HEK293 (cell line): ENCODE measurements around the gene MAN1C1.

Source experiments
- IKZF3 ChIP-seq: fragments of 450-650 bp; IDR thresholded peaks from 2 replicates; pipeline ENCODE4 v1.5.0; 2018; ENCODE audit warnings: missing biosample characterization, mild to moderate bottlenecking, missing genetic modification characterization, moderate library complexity
- KLF1 ChIP-seq: fragments of 450-650 bp; formaldehyde crosslinking; IDR thresholded peaks from 2 replicates; pipeline ENCODE4 v1.5.1; 2016; ENCODE audit warnings: missing biosample characterization, missing genetic modification characterization
- MYNN ChIP-seq: fragments of 450-650 bp; formaldehyde crosslinking; IDR thresholded peaks from 2 replicates; pipeline ENCODE4 v1.5.1; 2016; ENCODE audit warnings: missing biosample characterization, missing genetic modification characterization, borderline replicate concordance
- REPIN1 ChIP-seq: fragments of 450-650 bp; formaldehyde crosslinking; IDR thresholded peaks from 2 replicates; pipeline ENCODE4 v1.5.1; 2017; ENCODE audit warnings: missing biosample characterization, missing genetic modification characterization, low read depth
- ZIC2 ChIP-seq: fragments of 450-650 bp; formaldehyde crosslinking; IDR thresholded peaks from 2 replicates; pipeline ENCODE4 v1.5.1; 2016; ENCODE audit warnings: missing biosample characterization, missing genetic modification characterization
- ZNF132 ChIP-seq: fragments of 450-650 bp; formaldehyde crosslinking; IDR thresholded peaks from 2 replicates; pipeline ENCODE4 v1.5.1; 2017; ENCODE audit warnings: missing biosample characterization, missing genetic modification characterization, borderline replicate concordance
- ZNF146 ChIP-seq: fragments of 450-650 bp; formaldehyde crosslinking; IDR thresholded peaks from 2 replicates; pipeline ENCODE4 v1.5.1; 2016; ENCODE audit warnings: missing biosample characterization, missing genetic modification characterization
- ZNF239 ChIP-seq: fragments of 450-650 bp; formaldehyde crosslinking; IDR thresholded peaks from 2 replicates; pipeline ENCODE4 v1.5.1; 2016; ENCODE audit warnings: missing biosample characterization, missing genetic modification characterization
- ZNF311 ChIP-seq: fragments of 450-650 bp; formaldehyde crosslinking; IDR thresholded peaks from 2 replicates; pipeline ENCODE4 v1.5.1; 2017; ENCODE audit warnings: missing biosample characterization, missing genetic modification characterization, borderline replicate concordance
- TF ChIP-seq, protein P1 (sequence below): fragments of 450-650 bp; formaldehyde crosslinking; conservative IDR thresholded peaks from 2 replicates; pipeline ENCODE4 v1.5.1; 2016; ENCODE audit warnings: low read depth, missing biosample characterization, missing genetic modification characterization
- TF ChIP-seq, protein P2 (sequence below): fragments of 450-650 bp; formaldehyde crosslinking; IDR thresholded peaks from 2 replicates; pipeline ENCODE4 v1.5.1; 2016; ENCODE audit warnings: missing biosample characterization, missing genetic modification characterization
- TF ChIP-seq, protein P3 (sequence below): fragments of 450-650 bp; formaldehyde crosslinking; IDR thresholded peaks from 2 replicates; pipeline ENCODE4 v1.5.1; 2016; ENCODE audit warnings: missing biosample characterization, missing genetic modification characterization
- TF ChIP-seq, protein P4 (sequence below): fragments of 450-650 bp; formaldehyde crosslinking; IDR thresholded peaks from 2 replicates; pipeline ENCODE4 v1.5.1; 2016; ENCODE audit warnings: missing biosample characterization, missing genetic modification characterization

DNA sequence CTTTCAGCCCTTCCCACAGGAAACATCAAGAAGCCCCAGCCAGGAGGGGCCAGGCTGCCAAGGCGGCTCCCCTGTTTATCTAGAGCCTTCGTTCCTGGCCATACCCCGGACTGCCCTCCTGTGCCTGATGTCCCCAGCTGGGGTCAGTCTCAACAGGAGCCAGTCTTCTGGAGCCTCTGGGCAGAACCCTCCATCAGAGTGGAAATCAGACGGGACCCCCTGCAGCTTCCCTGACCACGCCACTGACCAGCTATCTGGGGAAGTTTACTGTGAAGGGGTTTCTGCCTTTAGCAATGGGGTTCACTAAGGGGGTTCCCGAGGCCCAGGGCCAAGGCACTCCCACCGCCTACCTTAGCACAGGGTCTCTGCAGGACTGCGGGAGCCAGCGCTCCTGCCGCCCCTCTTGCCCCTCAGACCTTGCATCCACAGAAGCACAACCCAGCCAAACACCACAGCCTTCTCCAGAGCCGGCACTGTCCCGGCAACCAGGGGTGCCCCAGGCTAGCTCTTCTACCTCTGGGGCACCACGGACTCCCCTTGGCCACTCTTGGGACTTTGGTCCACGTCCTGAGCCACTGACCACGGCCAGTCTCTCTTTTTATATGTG, 199.6 kb downstream of the MAN1C1 start:
- TF ChIP-seq, protein P1, sequence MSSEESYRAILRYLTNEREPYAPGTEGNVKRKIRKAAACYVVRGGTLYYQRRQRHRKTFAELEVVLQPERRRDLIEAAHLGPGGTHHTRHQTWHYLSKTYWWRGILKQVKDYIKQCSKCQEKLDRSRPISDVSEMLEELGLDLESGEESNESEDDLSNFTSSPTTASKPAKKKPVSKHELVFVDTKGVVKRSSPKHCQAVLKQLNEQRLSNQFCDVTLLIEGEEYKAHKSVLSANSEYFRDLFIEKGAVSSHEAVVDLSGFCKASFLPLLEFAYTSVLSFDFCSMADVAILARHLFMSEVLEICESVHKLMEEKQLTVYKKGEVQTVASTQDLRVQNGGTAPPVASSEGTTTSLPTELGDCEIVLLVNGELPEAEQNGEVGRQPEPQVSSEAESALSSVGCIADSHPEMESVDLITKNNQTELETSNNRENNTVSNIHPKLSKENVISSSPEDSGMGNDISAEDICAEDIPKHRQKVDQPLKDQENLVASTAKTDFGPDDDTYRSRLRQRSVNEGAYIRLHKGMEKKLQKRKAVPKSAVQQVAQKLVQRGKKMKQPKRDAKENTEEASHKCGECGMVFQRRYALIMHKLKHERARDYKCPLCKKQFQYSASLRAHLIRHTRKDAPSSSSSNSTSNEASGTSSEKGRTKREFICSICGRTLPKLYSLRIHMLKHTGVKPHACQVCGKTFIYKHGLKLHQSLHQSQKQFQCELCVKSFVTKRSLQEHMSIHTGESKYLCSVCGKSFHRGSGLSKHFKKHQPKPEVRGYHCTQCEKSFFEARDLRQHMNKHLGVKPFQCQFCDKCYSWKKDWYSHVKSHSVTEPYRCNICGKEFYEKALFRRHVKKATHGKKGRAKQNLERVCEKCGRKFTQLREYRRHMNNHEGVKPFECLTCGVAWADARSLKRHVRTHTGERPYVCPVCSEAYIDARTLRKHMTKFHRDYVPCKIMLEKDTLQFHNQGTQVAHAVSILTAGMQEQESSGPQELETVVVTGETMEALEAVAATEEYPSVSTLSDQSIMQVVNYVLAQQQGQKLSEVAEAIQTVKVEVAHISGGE (tag by site-specific recombination): no peak
- TF ChIP-seq, protein P2, sequence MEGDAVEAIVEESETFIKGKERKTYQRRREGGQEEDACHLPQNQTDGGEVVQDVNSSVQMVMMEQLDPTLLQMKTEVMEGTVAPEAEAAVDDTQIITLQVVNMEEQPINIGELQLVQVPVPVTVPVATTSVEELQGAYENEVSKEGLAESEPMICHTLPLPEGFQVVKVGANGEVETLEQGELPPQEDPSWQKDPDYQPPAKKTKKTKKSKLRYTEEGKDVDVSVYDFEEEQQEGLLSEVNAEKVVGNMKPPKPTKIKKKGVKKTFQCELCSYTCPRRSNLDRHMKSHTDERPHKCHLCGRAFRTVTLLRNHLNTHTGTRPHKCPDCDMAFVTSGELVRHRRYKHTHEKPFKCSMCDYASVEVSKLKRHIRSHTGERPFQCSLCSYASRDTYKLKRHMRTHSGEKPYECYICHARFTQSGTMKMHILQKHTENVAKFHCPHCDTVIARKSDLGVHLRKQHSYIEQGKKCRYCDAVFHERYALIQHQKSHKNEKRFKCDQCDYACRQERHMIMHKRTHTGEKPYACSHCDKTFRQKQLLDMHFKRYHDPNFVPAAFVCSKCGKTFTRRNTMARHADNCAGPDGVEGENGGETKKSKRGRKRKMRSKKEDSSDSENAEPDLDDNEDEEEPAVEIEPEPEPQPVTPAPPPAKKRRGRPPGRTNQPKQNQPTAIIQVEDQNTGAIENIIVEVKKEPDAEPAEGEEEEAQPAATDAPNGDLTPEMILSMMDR (tag by site-specific recombination): no peak
- no peak for TF ChIP-seq ZIC2
- TF ChIP-seq REPIN1 (tag by site-specific recombination): no peak
- TF ChIP-seq ZNF132 (tag by site-specific recombination): no peak
- no peak for TF ChIP-seq ZNF239
- TF ChIP-seq ZNF146 (tag by site-specific recombination): no peak
- no peak for TF ChIP-seq KLF1 (tag by site-specific recombination)
- no peak for TF ChIP-seq ZNF311 (tag by site-specific recombination)
- no peak for TF ChIP-seq IKZF3 (tag by site-specific recombination)
- TF ChIP-seq, protein P3, sequence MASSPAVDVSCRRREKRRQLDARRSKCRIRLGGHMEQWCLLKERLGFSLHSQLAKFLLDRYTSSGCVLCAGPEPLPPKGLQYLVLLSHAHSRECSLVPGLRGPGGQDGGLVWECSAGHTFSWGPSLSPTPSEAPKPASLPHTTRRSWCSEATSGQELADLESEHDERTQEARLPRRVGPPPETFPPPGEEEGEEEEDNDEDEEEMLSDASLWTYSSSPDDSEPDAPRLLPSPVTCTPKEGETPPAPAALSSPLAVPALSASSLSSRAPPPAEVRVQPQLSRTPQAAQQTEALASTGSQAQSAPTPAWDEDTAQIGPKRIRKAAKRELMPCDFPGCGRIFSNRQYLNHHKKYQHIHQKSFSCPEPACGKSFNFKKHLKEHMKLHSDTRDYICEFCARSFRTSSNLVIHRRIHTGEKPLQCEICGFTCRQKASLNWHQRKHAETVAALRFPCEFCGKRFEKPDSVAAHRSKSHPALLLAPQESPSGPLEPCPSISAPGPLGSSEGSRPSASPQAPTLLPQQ (tag by site-specific recombination): no peak
- TF ChIP-seq, protein P4, sequence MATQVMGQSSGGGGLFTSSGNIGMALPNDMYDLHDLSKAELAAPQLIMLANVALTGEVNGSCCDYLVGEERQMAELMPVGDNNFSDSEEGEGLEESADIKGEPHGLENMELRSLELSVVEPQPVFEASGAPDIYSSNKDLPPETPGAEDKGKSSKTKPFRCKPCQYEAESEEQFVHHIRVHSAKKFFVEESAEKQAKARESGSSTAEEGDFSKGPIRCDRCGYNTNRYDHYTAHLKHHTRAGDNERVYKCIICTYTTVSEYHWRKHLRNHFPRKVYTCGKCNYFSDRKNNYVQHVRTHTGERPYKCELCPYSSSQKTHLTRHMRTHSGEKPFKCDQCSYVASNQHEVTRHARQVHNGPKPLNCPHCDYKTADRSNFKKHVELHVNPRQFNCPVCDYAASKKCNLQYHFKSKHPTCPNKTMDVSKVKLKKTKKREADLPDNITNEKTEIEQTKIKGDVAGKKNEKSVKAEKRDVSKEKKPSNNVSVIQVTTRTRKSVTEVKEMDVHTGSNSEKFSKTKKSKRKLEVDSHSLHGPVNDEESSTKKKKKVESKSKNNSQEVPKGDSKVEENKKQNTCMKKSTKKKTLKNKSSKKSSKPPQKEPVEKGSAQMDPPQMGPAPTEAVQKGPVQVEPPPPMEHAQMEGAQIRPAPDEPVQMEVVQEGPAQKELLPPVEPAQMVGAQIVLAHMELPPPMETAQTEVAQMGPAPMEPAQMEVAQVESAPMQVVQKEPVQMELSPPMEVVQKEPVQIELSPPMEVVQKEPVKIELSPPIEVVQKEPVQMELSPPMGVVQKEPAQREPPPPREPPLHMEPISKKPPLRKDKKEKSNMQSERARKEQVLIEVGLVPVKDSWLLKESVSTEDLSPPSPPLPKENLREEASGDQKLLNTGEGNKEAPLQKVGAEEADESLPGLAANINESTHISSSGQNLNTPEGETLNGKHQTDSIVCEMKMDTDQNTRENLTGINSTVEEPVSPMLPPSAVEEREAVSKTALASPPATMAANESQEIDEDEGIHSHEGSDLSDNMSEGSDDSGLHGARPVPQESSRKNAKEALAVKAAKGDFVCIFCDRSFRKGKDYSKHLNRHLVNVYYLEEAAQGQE (tag by site-specific recombination): no peak
- no peak for TF ChIP-seq MYNN (tag by site-specific recombination)
